HEK293T (cell line): ENCODE results near the gene TNFRSF13B.
"Not testable (repeated sequence)": the region's sequence is repeated elsewhere in the genome, so short reads cannot be mapped to it uniquely, and the experiment has no call there.

Experiments used
- HDGF ChIP-seq: fragments of 450-650 bp; IDR thresholded peaks from 2 replicates; pipeline ENCODE4 v1.6.1; 2017; ENCODE audit warnings: antibody characterized with exemption, borderline replicate concordance
- LEF1 ChIP-seq: fragments of 450-650 bp; IDR thresholded peaks from 2 replicates; pipeline ENCODE4 v1.6.1; 2017; ENCODE audit warnings: mild to moderate bottlenecking, borderline replicate concordance
- SP1 ChIP-seq: fragments of 450-650 bp; IDR thresholded peaks from 2 replicates; pipeline ENCODE4 v1.6.1; 2017

GRCh38 chr17:17004997-17005614 lies 33.2 kb upstream of the TNFRSF13B start:
- not testable (repeated sequence) for TF ChIP-seq HDGF, SP1, LEF1
